ENCODE data around the gene METTL16.

GRCh38 chr17:2394775-2395201 is 116.9 kb downstream of the METTL16 start:
- TF ChIP-seq CTCF (IDR thresholded peaks at IDR 0.05): no peak
- TF ChIP-seq POLR2A (IDR thresholded peaks at IDR 0.05): no peak
